Lung microvascular endothelial cell (primary cell): Measurements from ENCODE around the gene TRMT2A. TPM values are rescaled to one million over a fixed set of nuclear protein-coding genes. Genes with fewer than 3 reads are reported as not detected.

ENCODE experiments used
- DNase-seq, 2 donors: peaks; one replicate each; pipeline versions ENCODE4 v3.0.0 to v3.0.0-alpha.2; 2010; ENCODE audit warnings: low read depth in 2 of 2
- total RNA-seq: library from RNA; depleted of rRNA; stranded (reverse); fragments of >200 nt; gene quantifications from 2 replicates; pipeline ENCODE4 v1.2.1, GENCODE V29; 2014

Gene TRMT2A
- total RNA-seq, 1 donor from 2014 or later = 31.0 TPM

GRCh38 chr22:20118300-20119020 lies 1.4 kb upstream of the TRMT2A start:
- no peak for DNase-seq

DNA sequence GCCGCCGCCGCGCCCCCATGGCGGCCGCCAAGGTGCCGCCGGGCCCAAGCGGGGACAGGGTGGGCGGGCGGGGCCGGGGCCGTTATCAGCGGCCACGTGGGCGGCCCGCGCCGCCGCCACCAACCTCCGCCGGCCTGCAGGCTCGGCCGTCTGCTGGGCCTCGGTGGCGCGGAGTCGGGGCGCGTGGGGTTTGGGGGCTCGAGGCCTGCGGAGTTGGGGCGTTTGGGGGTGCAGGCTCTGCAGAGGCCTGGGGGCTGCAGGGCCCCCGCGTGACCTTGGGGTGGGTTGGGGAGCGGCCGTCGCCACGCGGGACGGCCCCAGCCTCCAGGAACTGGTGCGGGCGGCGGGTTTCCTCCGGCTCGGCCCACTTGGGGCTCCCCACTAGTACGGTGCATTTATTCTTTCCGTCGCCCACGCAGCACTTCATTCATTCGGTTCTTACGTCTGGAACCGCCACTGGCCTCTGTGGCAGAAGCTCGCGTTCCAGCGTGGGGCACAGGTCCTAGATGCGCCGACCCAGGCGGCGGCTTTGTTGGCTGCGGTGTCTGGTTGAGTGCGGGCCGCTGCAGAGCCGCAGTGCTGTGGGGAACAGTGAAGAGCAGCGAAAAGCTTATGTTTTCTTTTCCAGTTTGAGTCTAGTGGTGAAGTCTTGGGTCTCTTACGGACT lies 740 bp upstream of the TRMT2A start:
- peak; percentile 29 to 39 for DNase-seq

GRCh38 chr22:20116376-20116950 lies 563 bp downstream of the TRMT2A start:
- no peak for DNase-seq

DNA sequence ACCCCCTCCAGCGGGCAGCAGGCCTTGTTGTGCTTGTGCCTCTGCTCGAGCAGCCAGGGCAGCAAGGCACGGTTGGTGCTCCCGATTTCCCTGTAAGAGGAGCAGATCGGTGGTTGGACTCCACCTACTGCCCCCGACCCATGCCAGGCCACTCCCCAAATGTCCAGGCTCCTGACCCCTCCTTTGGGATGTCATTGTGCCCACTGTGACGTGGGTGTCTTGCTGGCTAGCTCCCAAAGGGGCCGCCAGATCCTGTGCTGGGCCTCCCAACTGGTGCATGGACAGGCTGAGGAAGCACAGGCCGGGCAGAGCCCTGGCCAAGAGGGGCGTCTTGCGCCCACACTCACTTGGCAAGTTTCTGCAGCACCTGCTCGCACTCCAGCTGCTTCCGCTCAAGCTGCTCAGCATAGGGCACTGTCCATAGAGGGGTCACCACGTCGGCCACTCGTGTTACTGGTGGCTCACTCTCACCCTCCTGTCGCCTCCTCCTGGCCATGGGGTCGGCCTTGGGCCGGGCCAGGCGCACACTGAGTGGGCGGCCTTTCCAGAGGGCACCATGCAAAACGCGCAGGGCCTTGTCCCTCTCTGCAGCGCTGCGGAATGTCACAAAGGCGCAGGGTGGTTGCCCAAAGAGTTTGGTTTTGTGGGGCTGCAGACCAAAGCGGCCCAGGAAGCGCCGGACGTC lies 1.2 kb downstream of the TRMT2A start, which contains the start of gene RANBP1:
TSS of gene RANBP1 (plus strand) at position 414 of the 685 bp plus-strand sequence. CDS start at position 495, 81 bp downstream.
- no peak for DNase-seq

- DNase-seq = no peak
Observed at GRCh38 chr22:20114506-20115475, 2.2 kb downstream of the TRMT2A start.

- DNase-seq = no peak
Observed at GRCh38 chr22:20113551-20114310, 3.3 kb downstream of the TRMT2A start.

GRCh38 chr22:20112623-20113511 lies 4.2 kb downstream of the TRMT2A start:
- no peak for DNase-seq

DNA sequence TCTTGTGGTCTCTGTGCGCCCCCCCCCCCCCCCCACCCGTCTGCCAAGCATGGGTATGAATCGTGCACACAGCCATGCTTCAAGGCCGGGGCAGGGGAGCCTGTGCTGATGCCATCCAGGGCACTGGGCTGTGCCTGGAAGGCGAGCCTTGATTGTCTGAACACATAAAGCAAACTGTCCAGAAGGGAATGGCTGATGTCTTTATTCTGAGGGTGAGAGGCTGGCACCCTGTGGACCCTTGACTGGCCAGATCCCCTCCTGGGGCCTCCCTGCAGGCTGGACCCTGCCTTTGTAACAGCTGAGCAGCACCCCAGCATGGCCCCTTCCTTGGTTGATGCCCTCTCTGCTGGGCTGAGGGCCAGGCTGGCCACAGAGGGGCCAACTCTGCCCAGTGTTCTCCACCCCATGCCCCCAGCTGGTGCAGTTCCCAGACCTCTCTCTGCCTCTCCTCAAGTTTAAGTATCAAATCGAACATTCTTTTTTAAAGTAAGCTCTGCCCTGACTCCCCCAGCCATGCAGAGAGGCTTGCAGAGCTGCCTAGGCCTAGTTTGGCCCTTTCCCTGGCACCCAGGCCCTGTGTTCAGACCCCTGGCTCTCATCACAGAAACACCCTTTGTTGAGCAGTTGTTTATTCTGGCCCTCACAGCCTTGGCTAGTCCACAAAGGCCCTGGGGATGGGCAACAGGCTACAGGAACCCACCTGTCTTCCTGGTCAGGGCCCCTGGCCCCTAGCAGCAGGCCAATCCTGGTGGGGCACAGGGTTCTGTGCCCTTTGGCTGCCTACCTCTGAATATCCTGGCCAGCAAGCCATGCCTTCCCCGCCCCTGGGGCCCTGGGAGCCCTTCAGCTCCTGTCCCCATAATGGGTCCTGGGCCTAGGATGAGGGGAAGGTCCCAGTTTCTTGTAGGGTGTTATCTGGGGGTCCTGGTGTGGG lies 5.1 kb downstream of the TRMT2A start:
- DNase-seq = peak in 1 of 2 donors; percentile 36

- peak; percentile 43 to 63 for DNase-seq
Observed at GRCh38 chr22:20111045-20111688, 5.9 kb downstream of the TRMT2A start.

DNA sequence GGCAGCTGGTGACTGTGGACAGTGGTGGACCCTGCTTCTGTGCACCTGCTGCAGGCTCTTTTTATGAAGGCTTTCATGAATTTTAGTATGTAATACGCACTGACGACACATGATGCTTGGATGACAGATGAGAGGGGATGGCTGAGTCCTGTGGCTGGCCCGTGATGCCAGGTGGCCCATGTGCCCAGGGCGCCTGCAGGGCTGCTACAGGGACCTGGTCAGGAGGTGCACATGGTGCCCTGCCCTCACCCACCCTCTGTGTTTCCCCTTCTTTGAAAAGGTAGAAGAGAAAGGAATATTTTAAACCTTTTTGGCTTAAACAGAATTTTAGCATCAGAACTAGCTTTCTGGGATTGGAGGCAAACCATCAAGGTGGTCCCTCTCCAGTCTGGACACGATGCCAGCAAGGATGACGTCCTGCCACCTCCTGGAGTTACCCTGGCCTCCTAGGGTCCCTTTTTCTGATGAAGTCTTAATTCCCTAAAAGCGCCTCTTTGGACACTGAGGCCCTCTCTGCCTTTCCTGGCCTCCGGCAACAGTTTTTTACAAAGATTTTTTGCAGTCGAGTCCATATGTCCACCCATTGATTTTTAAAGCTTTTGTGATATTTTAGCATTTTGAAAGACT lies 6.6 kb downstream of the TRMT2A start:
- no peak for DNase-seq

DNA sequence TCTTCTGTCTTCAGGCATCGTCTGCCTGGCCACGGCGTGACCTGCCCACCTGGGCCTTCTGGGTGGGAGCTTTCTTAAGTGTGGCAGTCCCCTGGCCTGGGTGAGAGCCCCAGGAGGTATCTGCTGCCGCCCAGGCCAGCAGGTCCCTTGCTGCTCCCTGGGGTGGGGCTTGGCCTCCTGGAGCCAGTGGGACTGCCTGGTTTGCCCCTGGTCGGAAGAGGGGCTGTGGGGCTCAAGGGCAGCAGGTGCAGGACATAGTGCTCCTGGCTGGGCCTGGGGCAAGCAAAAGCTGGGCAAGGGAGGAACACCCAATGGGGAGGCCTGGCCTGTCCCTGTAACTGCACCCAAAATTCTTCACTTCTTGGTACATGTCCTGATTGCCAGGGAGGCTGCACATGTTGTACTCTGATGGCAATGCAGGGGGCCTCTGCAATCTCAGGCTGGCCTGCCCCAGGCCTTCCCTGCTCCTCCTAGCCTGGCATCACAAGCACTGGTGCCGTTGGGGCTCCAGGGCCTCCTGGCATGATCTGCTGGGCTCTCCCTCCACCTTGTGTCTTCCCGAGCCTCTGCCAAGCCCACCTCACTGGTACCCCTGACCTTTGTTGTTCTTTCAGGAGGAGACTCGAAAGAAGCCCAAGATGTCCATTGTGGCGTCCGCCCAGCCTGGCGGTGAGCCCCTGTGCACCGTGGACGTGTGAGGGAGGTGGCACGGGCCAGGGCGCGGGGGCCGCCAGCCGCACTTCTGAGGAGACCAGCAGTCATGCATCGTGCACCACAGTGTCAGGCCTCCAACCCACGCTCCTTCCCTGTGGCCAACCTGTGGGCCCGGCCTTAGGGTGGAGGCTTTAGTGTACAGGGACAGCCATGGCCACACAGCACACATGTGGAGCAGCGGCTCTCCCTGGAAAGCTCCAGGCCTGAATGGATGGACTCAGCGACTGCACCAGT lies 7.3 kb downstream of the TRMT2A start:
- DNase-seq = no peak

DNA sequence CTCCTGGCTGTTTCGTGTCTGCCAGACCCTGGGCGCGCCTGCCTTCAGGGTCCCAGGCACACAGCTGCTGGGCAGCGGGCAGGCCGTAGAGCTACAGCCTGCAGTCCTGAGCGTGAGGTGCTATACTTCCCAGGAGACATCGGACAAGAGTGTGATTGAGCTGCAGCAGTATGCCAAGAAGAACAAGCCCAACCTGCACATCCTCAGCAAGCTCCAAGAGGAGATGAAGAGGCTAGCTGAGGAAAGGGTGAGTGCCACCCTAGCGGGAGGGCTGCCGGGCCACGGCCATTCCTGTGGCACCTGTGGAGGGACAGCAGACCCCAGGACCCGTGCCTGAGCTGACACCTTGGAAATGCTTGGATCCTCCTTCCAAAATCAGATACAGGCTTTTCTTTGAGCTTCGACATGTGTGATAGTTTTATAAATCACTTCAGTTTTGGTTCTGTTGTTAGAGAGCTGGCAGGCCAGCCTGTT lies 8.2 kb downstream of the TRMT2A start:
- DNase-seq = no peak

GRCh38 chr22:20107951-20108756 lies 8.9 kb downstream of the TRMT2A start:
- DNase-seq = no peak

DNA sequence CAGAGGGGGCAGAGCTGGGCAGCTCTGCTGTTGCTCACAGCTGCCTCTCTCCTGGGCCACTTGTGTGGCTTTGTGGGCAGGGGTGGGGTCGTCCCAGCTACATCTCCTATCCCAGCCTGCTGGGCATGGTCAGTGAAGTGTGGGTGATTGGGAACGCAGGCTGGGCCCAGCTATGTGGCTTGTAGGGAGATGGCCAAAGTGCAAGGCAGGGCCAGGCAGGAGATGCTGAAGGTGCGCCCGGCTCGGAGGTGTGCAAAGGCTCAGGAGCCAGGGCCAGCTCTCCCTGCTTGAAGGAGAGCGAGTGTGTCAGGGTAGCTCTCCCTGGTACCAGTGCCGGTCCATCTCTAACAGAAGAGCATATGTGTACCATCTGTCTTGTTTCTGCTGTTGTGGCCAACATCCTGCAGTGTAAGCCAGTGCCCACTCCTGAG lies 9.5 kb downstream of the TRMT2A start:
- no peak for DNase-seq

DNA sequence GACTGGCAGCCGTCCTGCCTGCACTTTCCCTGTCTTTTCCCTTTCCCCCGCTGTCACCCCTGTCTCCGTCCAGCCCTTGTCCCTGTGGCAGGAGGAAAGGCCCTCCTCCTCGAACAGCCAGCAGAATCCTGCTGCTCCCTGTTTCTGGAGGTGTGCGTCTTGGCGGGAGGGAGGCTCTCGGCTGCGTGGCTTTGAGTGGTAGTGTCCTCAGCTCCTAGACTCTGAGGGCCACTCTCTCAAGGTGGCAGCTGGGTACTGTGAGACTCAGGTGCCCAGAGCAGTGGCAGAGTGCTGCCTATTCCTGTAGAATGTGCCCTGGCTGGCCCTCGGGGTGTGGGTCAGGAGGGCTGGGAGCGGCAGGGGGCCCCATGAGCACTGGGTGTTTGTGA lies 10.2 kb downstream of the TRMT2A start:
- DNase-seq = no peak
